Body of pancreas (tissue), 4 donors: Measurements from ENCODE around the gene SAA1.

Source experiments
- POLR2A ChIP-seq, 3 donors: fragments of 450-650 bp; IDR thresholded peaks; one replicate each; pipeline ENCODE4 v1.6.1; 2016; ENCODE audit warnings: antibody characterized with exemption in 3 of 3, mild to moderate bottlenecking in 2 of 3
- TF ChIP-seq, protein P1 (sequence below), 7 experiments: fragments of 450-650 bp in 4 of 7; fragments of 200-600 bp in 3 of 7; sonication (generic) in 3 of 7; IDR thresholded peaks; one replicate each; pipeline ENCODE4 v1.5.1; 2016 to 2019; ENCODE audit warnings: antibody characterized with exemption in 7 of 7

DNA sequence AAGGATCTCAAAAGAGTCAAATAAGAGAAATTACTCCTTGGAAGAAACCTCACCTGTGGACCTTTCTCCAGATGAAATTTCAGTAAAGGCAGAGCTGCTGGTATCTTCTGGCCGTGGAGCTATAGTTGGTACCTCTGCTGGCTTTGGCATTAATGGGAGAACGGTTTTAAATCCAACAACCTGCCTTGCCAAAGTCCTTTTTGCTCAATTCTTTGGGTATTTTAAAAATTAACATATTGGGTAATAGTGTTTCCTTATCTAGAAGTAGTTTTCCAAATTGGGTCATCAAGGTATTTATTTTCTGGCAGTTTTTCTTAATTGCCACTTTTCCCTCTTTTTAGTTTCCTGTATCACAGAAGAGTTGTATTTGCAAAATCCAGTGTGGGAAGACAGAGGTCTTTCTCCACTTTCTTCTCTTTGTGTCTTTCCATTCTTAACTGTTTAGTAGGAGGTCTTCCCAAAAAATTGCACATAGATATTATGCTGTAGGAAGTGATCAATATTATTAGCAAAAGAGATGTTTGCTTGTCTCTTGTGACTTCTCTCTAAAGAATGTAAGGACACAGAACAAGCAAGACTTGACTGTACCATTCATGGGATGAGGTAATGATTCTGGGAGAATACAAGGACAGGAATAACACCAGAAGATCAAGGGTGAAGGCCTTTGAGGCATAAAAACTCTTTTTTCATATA, 29.3 kb upstream of the SAA1 start, which contains the start of gene SAA4:
- TF ChIP-seq, protein P1, sequence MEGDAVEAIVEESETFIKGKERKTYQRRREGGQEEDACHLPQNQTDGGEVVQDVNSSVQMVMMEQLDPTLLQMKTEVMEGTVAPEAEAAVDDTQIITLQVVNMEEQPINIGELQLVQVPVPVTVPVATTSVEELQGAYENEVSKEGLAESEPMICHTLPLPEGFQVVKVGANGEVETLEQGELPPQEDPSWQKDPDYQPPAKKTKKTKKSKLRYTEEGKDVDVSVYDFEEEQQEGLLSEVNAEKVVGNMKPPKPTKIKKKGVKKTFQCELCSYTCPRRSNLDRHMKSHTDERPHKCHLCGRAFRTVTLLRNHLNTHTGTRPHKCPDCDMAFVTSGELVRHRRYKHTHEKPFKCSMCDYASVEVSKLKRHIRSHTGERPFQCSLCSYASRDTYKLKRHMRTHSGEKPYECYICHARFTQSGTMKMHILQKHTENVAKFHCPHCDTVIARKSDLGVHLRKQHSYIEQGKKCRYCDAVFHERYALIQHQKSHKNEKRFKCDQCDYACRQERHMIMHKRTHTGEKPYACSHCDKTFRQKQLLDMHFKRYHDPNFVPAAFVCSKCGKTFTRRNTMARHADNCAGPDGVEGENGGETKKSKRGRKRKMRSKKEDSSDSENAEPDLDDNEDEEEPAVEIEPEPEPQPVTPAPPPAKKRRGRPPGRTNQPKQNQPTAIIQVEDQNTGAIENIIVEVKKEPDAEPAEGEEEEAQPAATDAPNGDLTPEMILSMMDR (IDR thresholded peaks at IDR 0.05): no peak
- TF ChIP-seq POLR2A (IDR thresholded peaks at IDR 0.05): no peak
